Globus pallidus (tissue), 1 donor: ENCODE results near the gene KIAA1958.

Experiments
- DNase-seq: peaks from one replicate; pipeline ENCODE4 v3.0.0-alpha.2; 2015; ENCODE audit warnings: low spot score

The KIAA1958 gene

GRCh38 chr9:112530751-112531205, 44.2 kb downstream of the KIAA1958 start:
- no peak for DNase-seq

- no peak for DNase-seq
Measured at GRCh38 chr9:112531666-112532282, 45.1 kb downstream of the KIAA1958 start.

GRCh38 chr9:112532427-112532826, 45.8 kb downstream of the KIAA1958 start:
- no peak for DNase-seq

DNA sequence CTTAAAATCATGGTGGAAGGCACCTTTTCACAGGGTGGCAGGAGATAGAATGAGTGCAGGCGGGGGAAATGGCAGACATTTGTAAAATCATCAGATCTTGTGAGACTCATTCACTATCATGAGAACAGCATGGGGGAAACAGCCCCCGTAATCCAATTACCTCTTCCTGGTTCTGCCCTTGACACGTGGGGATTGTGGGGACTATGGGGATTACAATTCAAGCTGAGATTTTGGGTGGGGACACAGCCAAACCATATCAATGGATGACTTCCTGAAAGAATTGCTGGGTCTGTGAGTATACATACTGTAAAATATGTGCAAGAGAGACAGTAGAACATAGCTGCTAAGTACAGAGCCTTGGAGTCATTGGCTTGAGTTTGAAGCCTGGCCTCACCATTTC, 47.0 kb downstream of the KIAA1958 start:
- no peak for DNase-seq

DNA sequence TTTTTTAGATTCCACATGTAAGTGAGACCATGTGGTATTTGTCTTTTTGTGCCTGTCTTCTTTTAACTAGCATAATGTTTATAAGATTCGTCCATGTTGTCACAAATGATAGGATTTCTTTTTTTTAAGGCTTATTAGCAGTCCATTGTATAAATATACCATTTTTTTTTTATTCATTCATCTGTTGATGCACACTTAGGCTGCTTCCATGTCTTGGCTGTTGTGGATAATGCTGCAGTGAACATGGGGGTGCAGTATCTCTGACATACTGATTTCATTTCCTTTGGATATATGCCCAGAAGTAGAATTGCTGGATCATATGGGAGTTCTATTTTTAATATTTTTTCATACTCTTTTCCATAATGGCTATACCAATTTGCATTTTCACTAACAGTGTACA, 48.7 kb downstream of the KIAA1958 start:
- DNase-seq, result no peak

- no peak for DNase-seq
Measured at GRCh38 chr9:112535811-112536210, 49.2 kb downstream of the KIAA1958 start.

- DNase-seq, result no peak
Measured at GRCh38 chr9:112537561-112537960, 50.9 kb downstream of the KIAA1958 start.

- DNase-seq, result no peak
Measured at GRCh38 chr9:112540800-112541199, 54.2 kb downstream of the KIAA1958 start.

GRCh38 chr9:112541685-112542084, 55.1 kb downstream of the KIAA1958 start:
- DNase-seq, result no peak

GRCh38 chr9:112542593-112543292, 56.1 kb downstream of the KIAA1958 start:
- no peak for DNase-seq

GRCh38 chr9:112544477-112544876, 57.9 kb downstream of the KIAA1958 start:
- no peak for DNase-seq

DNA sequence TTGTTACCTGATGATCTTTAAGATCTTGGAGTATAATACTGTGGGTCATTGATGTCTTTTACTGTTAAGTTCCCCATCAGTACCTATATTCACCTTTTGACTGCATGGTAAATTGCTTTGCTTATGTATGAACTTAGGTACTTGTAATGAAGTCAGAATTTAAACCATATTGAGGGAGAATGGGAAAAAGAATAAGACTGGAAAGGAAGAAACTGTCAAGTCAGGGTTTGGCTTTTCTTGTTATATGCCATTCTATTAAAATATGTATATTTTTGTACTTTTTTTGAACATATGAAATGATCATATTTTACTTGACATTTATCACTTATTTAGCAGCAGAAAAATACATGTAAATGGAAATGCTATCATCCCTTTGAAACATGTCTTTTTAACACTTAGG, 58.6 kb downstream of the KIAA1958 start:
- DNase-seq, result no peak

DNA sequence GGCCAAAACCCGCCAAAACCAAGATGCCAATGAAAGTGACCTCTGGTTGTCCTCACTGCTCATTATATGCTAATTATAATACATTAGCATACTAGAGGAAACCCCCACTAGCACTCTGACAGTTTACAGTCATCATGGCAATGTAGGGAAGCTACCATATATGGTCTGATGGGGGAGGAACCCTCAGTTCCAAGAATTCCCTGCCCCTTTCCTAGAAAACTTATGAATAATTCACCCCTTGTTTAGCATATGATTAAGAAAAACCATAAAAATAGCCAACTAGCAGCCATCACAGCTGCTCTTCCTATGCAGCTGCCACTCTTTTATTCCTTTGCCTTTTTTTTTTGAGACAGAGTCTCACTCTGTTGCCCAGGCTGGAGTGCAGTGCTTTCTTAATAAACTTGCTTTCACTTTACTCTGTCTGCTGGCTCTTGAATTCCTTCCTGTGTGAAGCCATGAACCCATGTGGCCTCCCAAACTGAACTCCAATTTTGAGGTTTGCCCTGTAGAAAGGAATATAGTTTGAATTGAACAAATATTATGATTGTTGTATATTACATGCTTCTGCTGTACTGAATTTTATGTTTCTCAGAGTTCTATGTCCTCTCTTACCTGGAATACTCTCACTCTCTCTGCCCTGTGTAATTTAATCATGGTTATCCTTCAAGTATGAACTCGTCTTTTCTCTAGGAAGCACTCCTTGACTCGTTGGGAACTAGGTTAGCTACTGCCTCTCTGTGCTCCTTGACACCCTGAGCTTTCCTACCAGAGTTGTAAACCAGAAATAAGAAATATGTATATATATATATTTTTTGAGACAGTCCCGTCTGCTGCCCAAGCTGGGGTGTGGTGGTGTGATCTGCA, 59.8 kb downstream of the KIAA1958 start:
- DNase-seq, result no peak

GRCh38 chr9:112548051-112548440, 61.4 kb downstream of the KIAA1958 start:
- no peak for DNase-seq

- no peak for DNase-seq
Measured at GRCh38 chr9:112548836-112549595, 62.4 kb downstream of the KIAA1958 start.

DNA sequence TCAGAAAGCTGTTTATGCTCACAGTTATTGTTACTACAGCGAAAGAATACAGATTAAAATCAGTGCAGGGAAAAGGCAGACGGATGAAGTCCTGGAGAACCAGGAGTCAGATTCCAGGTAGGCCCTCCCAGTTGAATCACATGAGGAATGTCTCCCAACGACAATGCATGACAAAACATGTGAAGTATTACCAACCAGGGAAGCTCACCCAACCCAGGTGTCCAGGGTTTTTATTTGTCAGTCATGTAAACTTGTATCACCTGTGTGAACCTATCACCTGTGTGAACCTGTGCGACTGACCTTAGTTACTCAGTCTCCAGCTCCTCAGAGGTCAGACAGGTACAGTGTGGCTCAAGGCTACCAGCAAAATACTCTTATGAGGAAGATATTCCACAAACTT, 63.9 kb downstream of the KIAA1958 start:
- DNase-seq, result no peak

- DNase-seq, result no peak
Measured at GRCh38 chr9:112551641-112552040, 65.0 kb downstream of the KIAA1958 start.

DNA sequence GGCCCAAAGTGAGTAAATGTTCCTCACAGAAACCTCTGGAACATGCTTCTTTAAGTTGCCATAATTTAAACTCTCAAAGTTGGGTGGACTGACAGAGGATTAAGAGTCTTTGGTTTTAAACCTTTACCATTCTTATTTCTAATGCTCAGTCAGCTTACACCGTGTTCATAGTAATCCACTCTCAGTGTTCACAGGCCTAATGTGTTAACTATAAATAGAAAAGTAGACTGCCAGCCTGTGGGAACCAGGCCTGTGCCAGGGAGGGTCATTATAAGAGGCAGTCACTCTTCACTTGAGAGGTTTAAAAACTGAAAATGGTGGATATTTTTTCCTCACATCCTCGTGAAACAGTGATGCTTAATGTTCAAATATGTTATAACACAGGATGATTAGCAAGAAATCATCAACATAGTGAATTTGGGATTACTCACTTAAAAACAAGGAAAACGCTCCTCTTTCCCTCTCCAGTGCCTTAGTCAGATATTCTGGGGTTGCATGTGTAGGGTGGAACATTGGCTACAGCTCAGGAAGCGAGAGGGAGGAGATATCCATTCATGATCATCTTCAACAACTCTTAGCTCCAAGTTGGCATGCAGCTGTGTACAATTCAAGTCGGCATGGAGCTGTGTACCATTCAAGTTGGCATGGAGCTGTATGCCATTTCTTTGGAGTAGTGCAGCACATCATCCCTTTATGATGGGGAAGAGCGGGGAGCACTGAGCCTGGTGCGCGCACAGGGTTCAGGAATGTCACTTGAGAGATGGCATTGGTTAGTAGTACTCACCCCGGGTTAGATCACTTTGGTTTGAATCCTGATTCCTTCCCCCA, 65.8 kb downstream of the KIAA1958 start:
- no peak for DNase-seq

DNA sequence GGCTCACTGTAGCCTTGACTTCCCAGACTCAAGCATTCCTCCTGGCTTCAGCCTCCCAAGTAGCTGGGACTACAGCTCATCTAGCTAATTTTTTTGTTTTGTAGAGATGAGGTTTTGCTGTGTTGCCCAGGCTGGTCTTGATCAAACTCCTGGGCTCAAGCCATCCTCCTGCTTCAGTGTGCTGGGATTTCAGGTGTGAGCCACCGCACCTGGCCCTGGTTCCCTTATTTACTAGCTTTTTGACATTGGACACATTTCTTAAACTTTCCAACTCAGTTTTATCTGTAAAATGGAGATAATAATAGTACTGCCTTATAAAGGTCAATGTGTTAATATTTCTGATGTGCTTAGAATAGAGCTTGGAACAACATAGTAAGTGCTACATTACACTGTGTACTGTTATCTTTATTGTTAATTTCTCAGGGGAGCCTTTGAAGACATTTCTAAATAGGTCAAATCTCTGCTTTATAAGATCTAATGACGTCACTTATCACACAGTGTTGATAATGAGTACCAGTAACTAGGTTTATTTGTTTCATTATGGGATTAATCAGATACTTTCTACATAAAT, 66.7 kb downstream of the KIAA1958 start:
- no peak for DNase-seq

DNA sequence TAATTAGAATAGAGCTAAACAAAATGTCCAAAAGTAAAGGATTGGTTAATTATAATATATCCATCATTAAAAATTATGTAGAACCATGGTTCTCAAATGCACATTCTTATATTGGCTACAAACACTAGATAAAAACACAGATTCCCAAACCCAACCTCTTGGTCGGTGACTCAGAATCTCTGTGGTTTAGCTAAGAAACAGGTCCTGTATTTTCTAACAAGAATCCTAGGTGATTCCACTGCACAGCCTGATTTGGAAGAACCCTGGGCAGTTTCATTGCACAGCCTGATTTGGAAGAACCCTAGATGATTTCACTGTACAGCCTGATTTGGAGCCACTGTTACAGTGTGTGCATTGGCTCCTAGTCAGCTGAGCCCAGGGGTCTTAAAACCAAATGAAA, 67.9 kb downstream of the KIAA1958 start:
- DNase-seq, result no peak

DNA sequence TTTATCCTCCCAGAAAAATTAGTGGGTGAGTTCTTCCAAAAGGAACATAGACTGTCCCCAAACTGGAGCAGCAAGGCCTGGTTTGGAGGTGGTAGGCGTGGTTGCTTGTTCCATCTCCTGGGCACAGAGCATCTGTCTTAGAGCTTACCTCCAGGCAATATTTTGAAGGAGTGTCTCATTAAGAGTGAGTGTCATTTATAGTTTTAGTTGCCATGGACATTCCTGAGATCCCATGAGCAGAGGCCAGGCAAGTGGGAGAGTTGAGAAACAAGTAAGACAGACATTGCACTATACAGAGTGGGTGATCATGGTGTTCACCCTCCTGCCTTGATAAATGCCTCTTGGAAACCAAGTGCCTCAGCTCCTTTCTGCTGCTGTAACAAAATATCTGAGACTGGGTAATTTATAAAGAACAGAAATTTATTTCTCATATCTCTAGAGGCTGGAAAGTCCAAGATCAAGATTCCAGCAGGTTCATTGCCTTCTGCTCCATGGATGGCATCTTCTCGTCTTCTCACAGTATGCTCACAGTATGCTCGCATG, 68.5 kb downstream of the KIAA1958 start:
- DNase-seq, result no peak
